ENCODE measurements around the gene NME1. TPM values are rescaled to one million over a fixed set of nuclear protein-coding genes. Genes with fewer than 3 reads are reported as not detected.

Gene NME1
- total and polyA plus RNA-seq, 9 of the 15 experiments (the other 6 are each of a cell fraction or from before 2014, with no cell fraction given): 449 to 1,588 (median 604) TPM

DNA sequence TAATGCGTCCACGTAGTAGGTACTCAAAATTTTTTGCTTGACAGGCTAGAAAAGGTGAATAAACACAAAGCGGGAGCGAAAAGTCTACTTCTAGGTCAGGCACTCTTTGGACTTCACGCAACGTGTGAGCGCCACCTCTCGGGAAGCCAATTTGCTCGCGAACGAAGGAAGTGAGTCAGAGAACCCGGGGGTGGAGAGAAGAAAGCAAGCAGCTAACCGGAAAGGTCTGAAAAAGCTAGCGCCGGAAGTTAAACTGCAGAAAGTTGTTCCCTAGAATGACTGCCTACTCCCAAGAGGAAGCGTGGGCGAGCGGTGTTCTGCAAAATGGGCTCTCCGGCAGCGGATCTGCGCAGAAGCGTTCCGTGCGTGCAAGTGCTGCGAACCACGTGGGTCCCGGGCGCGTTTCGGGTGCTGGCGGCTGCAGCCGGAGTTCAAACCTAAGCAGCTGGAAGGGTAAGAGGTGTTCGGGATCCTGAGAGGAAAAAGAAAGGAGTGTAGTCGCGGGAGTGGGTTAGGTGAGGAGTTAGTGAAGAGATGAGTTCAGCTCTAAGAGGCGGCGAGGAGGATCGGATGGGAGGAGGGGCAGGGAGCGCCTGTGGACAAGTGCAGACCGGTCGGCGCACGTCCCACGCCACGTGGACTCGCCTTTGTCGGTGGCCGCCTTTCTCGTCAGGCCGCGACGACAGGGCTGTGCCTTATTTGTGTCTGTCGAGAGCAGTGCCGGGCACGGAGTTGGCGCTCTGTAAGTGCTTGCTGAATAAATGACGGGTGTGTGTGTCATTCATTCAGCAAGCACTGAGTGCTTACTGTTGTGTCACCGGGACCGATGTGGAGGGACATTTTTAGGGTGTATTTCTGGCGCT lies at the start of gene NME1 (continued):
- TF ChIP-seq SNRNP70 (optimal IDR thresholded peaks at IDR 0.05; ENCODE audit: low read depth, low read length) (no peak), PML (IDR thresholded peaks at IDR 0.05; ENCODE audit: low read length) (peak; percentile 80)

DNA sequence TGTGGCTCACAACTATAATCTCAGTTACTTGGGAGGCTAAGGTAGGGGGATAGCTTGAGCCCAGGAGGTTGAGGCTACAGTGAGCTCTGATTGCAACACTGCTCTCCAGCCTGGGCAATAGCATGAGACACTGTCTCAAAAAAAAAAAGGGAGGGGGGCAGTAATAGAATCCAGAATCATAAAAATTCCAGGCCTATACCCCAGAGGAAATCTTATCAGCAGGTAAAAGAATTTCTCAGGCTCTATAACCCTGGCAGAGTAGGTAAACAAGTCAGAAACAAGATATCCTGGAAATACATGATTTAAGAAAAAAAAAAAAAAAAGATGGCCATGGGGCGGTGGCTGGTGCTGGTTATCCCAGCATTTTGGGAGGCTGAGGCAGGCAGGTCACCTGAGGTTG lies 45.6 kb upstream of the NME1 start:
- TF ChIP-seq, protein P1, sequence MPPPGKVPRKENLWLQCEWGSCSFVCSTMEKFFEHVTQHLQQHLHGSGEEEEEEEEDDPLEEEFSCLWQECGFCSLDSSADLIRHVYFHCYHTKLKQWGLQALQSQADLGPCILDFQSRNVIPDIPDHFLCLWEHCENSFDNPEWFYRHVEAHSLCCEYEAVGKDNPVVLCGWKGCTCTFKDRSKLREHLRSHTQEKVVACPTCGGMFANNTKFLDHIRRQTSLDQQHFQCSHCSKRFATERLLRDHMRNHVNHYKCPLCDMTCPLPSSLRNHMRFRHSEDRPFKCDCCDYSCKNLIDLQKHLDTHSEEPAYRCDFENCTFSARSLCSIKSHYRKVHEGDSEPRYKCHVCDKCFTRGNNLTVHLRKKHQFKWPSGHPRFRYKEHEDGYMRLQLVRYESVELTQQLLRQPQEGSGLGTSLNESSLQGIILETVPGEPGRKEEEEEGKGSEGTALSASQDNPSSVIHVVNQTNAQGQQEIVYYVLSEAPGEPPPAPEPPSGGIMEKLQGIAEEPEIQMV (tag; conservative IDR thresholded peaks at IDR 0.05; ENCODE audit: low read depth): no peak
- TF ChIP-seq, protein P2, sequence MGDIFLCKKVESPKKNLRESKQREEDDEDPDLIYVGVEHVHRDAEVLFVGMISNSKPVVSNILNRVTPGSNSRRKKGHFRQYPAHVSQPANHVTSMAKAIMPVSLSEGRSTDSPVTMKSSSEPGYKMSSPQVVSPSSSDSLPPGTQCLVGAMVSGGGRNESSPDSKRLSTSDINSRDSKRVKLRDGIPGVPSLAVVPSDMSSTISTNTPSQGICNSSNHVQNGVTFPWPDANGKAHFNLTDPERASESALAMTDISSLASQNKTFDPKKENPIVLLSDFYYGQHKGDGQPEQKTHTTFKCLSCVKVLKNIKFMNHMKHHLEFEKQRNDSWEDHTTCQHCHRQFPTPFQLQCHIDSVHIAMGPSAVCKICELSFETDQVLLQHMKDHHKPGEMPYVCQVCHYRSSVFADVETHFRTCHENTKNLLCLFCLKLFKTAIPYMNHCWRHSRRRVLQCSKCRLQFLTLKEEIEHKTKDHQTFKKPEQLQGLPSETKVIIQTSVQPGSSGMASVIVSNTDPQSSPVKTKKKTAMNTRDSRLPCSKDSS (IDR thresholded peaks at IDR 0.05; ENCODE audit: low read depth, partially characterized antibody): no peak
- no peak for TF ChIP-seq ZNF785 (CRISPR knock-in tag; IDR thresholded peaks at IDR 0.05)
- TF ChIP-seq NR2C2 (CRISPR knock-in tag; IDR thresholded peaks at IDR 0.05): no peak
- no peak for TF ChIP-seq NR2C2 (tag; IDR thresholded peaks at IDR 0.05)
- no peak for TF ChIP-seq XRCC3 (IDR thresholded peaks at IDR 0.05)
- TF ChIP-seq ZNF507 (tag; conservative IDR thresholded peaks at IDR 0.05): no peak
- no peak for TF ChIP-seq TOE1 (IDR thresholded peaks at IDR 0.05; ENCODE audit: borderline replicate concordance)
- no peak for TF ChIP-seq TOE1 (CRISPR knock-in tag; IDR thresholded peaks at IDR 0.05; ENCODE audit: borderline replicate concordance, low read depth)
- TF ChIP-seq ZNF175 (CRISPR knock-in tag; IDR thresholded peaks at IDR 0.05; ENCODE audit: low read depth): no peak
- no peak for TF ChIP-seq PURB (CRISPR knock-in tag; IDR thresholded peaks at IDR 0.05; ENCODE audit: low read depth)
- TF ChIP-seq PTBP1 (IDR thresholded peaks at IDR 0.05; ENCODE audit: low read depth, low read length): no peak
- TF ChIP-seq CBX2 (IDR thresholded peaks at IDR 0.05; ENCODE audit: insufficient read depth, low read length, poor library complexity, severe bottlenecking): no peak
- TF ChIP-seq, protein P3, sequence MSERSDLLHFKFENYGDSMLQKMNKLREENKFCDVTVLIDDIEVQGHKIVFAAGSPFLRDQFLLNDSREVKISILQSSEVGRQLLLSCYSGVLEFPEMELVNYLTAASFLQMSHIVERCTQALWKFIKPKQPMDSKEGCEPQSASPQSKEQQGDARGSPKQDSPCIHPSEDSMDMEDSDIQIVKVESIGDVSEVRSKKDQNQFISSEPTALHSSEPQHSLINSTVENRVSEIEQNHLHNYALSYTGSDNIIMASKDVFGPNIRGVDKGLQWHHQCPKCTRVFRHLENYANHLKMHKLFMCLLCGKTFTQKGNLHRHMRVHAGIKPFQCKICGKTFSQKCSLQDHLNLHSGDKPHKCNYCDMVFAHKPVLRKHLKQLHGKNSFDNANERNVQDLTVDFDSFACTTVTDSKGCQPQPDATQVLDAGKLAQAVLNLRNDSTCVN (CRISPR knock-in tag; IDR thresholded peaks at IDR 0.05): no peak
- WGBS (ENCODE audit: insufficient coverage, low coverage, missing lambda C conversion rate): 100% methylated on average over 1 of the region's 1 CpG
- BruUV-seq (replicated peaks): no TSS peak
- in situ Hi-C loops (cut with MboI): no loop called here
- peaks cover 13% of the 10 kb centered on the region; the same call in 1 of the 3 replicates for H3K36me3 ChIP-seq (ENCODE audit: control insufficient read depth, insufficient read depth, low read length)
- H3K9me3 ChIP-seq (replicated peaks; ENCODE audit: control insufficient read depth, insufficient read depth, low read depth, low read length): no peaks in the 10 kb centered on the region
- H3K79me2 ChIP-seq (ENCODE audit: control insufficient read depth, insufficient read depth, low read length): peaks cover 86% of the 10 kb centered on the region
- no peak for ATAC-seq
- no peaks in the 10 kb centered on the region for H3K9me1 ChIP-seq (ENCODE audit: control insufficient read depth, insufficient read depth, low read length)
- DNase-seq (ENCODE audit: extremely low read depth in 1 of 4, low spot score in 3 of 4): no peak
- H2AFZ ChIP-seq (ENCODE audit: low read depth, low read length): no peak overlapping the region
- peaks cover 0 to 2% of the 10 kb centered on the region in 2 experiments; a peak in 1 of 5 replicates for H3K4me1 ChIP-seq (replicated peaks in 1 of 2; ENCODE audit: control insufficient read depth in 2 of 2, insufficient read depth in 2 of 2, low read length in 2 of 2)
- no peak overlapping the region for H3K9ac ChIP-seq (ENCODE audit: insufficient read depth in 1 of 2, low read depth in 2 of 2, low read length in 2 of 2)
- peaks cover 4% of the 10 kb centered on the region; the same call in 1 of the 2 replicates for H4K20me1 ChIP-seq (replicated peaks; ENCODE audit: control insufficient read depth, insufficient read depth, low read length)
- no peak overlapping the region for H3K4me3 ChIP-seq
- no peak for FAIRE-seq
- ChIA-PET POLR2A (interaction anchor here (1.0 to 2.4 kb wide), 3 partner anchors 9 to 52 kb away, joined by 3 to 8 read pairs (median 4); no protein-coding TSS in a partner anchor), CTCF (ENCODE audit: low intra/inter-chr PET ratio) (interaction anchor here (0.7 kb wide), 1 partner anchor 433 kb away, joined by 4 read pairs; no protein-coding TSS in a partner anchor)
- intact Hi-C loops (cut with micrococcal nuclease): no loop called here
- H3K4me2 ChIP-seq (ENCODE audit: insufficient read depth, low read length): no peak overlapping the region
- H3K27ac ChIP-seq (ENCODE audit: extremely low read depth, low read depth, low read length): no peak overlapping the region
- no peaks in the 10 kb centered on the region for H3K27me3 ChIP-seq (ENCODE audit: control insufficient read depth in 2 of 2, insufficient read depth in 2 of 2, low read length in 2 of 2)

Measured in K562 (cell line).